Cardiac fibroblast (primary cell): Measurements from ENCODE around the gene DNMBP.
"Not testable (repeated sequence)": the region's sequence is repeated elsewhere in the genome, so short reads cannot be mapped to it uniquely, and the experiment has no call there.

Source experiments
- DNase-seq, 2 donors: peaks; one replicate each; pipeline versions ENCODE4 v3.0.0 to v3.0.0-alpha.2; 2010; ENCODE audit warnings: low read depth in 2 of 2
- H3K4me3 ChIP-seq, 2 donors: replicated peaks in 1 of 2; 1 replicate in 1 of 2; 2 replicates in 1 of 2; pipeline ENCODE4 v1.5.1; 2011; ENCODE audit warnings: low read depth in 2 of 2, low read length in 2 of 2, mild to moderate bottlenecking in 2 of 2, moderate library complexity in 1 of 2
- CTCF ChIP-seq: IDR thresholded peaks from one replicate; pipeline ENCODE4 v1.5.1; 2011; ENCODE audit warnings: low read depth, mild to moderate bottlenecking, low read length, inconsistent platforms

Gene DNMBP

GRCh38 chr10:99945263-99945662, 64.5 kb downstream of the DNMBP start:
- DNase-seq: peak; percentile 87 to 96
- no peak overlapping the region for H3K4me3 ChIP-seq

GRCh38 chr10:99944860-99945259, 64.9 kb downstream of the DNMBP start:
- DNase-seq: no peak
- H3K4me3 ChIP-seq: no peak overlapping the region
- no peak for TF ChIP-seq CTCF

More at GRCh38 chr10:99945263-99945662, 64.5 kb downstream of the DNMBP start:
- no peak for TF ChIP-seq CTCF

- TF ChIP-seq CTCF: no peak
- DNase-seq: peak in 1 of 2 donors; percentile 45
- H3K4me3 ChIP-seq: no peak overlapping the region
Observed at GRCh38 chr10:99943908-99944307, 65.8 kb downstream of the DNMBP start.

- no peak overlapping the region for H3K4me3 ChIP-seq
- peak; percentile 51 to 81 for DNase-seq
- TF ChIP-seq CTCF: no peak
Observed at GRCh38 chr10:99941942-99942820, 67.6 kb downstream of the DNMBP start.

GRCh38 chr10:99938563-99938962, 71.2 kb downstream of the DNMBP start:
- no peak for TF ChIP-seq CTCF
- DNase-seq: peak in 1 of 2 donors; percentile 43

GRCh38 chr10:99937630-99938029, 72.1 kb downstream of the DNMBP start:
- TF ChIP-seq CTCF: no peak
- DNase-seq: no peak
- no peak overlapping the region for H3K4me3 ChIP-seq

More at GRCh38 chr10:99938563-99938962, 71.2 kb downstream of the DNMBP start:
- no peak overlapping the region for H3K4me3 ChIP-seq

GRCh38 chr10:99932203-99932957, 77.4 kb downstream of the DNMBP start:
- DNase-seq, H3K4me3 ChIP-seq: not testable (repeated sequence)
